Hepatocyte (in vitro differentiated cells): ENCODE data around the gene TTLL5.

Experiments used
- CTCF ChIP-seq: fragments of 200-600 bp; sonication (generic); IDR thresholded peaks from 2 replicates; pipeline ENCODE4 v1.5.1; 2016; ENCODE audit warnings: antibody characterized with exemption, mild to moderate bottlenecking; ENCODE audit not compliant: poor library complexity
- EZH2 ChIP-seq: fragments of 200-600 bp; sonication (generic); IDR thresholded peaks from 2 replicates; pipeline ENCODE4 v1.6.1; 2016; ENCODE audit warnings: antibody characterized with exemption, mild to moderate bottlenecking, borderline replicate concordance
- EZH2phosphoT487 ChIP-seq: fragments of 200-600 bp; sonication (generic); IDR thresholded peaks from one replicate; pipeline ENCODE4 v1.6.1; 2018; ENCODE audit warnings: antibody characterized with exemption, mild to moderate bottlenecking, low read depth, moderate library complexity; ENCODE audit not compliant: unreplicated experiment, severe bottlenecking

GRCh38 chr14:75752907-75753594, 92.0 kb downstream of the TTLL5 start:
- TF ChIP-seq CTCF (no peak), EZH2 (no peak), EZH2phosphoT487 (no peak)
